SK-N-SH treated with all-trans-retinoic acid at 6 μM for 48 hours (cell line): ENCODE measurements around the gene CHI3L2.

Experiments used
- ATAC-seq: fragments of 200-7000 bp; cut with Tn5 transposase; 3 replicates; pipeline ENCODE4 v1.9.1; 2020; ENCODE audit warnings: mild to moderate bottlenecking, moderate library complexity
- ARNTL ChIP-seq: fragments of 450-650 bp; formaldehyde crosslinking; IDR thresholded peaks from 2 replicates; pipeline ENCODE4 v1.5.0; 2020; ENCODE audit warnings: low read depth, mild to moderate bottlenecking, moderate library complexity, borderline replicate concordance
- BACH2 ChIP-seq: fragments of 250-450 bp; sonication (Bioruptor Pico); IDR thresholded peaks from 2 replicates; pipeline ENCODE4 v1.9.0; 2021; ENCODE audit warnings: mild to moderate bottlenecking, borderline replicate concordance
- CSDC2 ChIP-seq: fragments of 250-450 bp; sonication (Bioruptor Pico); IDR thresholded peaks from 2 replicates; pipeline ENCODE4 v1.5.0; 2020; ENCODE audit warnings: mild to moderate bottlenecking, moderate library complexity
- CSRNP3 ChIP-seq: fragments of 250-450 bp; sonication (Bioruptor Pico); IDR thresholded peaks from 2 replicates; pipeline ENCODE4 v1.5.1; 2021; ENCODE audit warnings: mild to moderate bottlenecking, moderate library complexity
- GLIS3 ChIP-seq: fragments of 250-450 bp; sonication (Bioruptor Pico); IDR thresholded peaks from 2 replicates; pipeline ENCODE4 v1.5.0; 2020; ENCODE audit warnings: mild to moderate bottlenecking, moderate library complexity
- ISL1 ChIP-seq: fragments of 250-450 bp; sonication (Bioruptor Pico); IDR thresholded peaks from 2 replicates; pipeline ENCODE4 v2.1.2; 2022; ENCODE audit warnings: mild to moderate bottlenecking, moderate library complexity
- PATZ1 ChIP-seq: fragments of 250-450 bp; sonication (Bioruptor Pico); IDR thresholded peaks from 2 replicates; pipeline ENCODE4 v1.8.0; 2020; ENCODE audit warnings: mild to moderate bottlenecking, moderate library complexity, borderline replicate concordance
- POU6F1 ChIP-seq: fragments of 250-450 bp; sonication (Bioruptor Pico); IDR thresholded peaks from 2 replicates; pipeline ENCODE4 v1.8.0; 2021; ENCODE audit warnings: low read depth, mild to moderate bottlenecking, moderate library complexity, borderline replicate concordance
- PPARA ChIP-seq: fragments of 250-450 bp; sonication (Bioruptor Pico); IDR thresholded peaks from 2 replicates; pipeline ENCODE4 v1.5.0; 2020; ENCODE audit warnings: mild to moderate bottlenecking, borderline replicate concordance
- SNAI2 ChIP-seq: fragments of 250-450 bp; sonication (Bioruptor Pico); IDR thresholded peaks from 2 replicates; pipeline ENCODE4 v1.5.0; 2020; ENCODE audit warnings: mild to moderate bottlenecking, moderate library complexity
- TCF4 ChIP-seq: fragments of 250-450 bp; sonication (Bioruptor Pico); IDR thresholded peaks from 2 replicates; pipeline ENCODE4 v1.8.0; 2021; ENCODE audit warnings: mild to moderate bottlenecking, moderate library complexity, borderline replicate concordance
- TOX ChIP-seq: fragments of 250-450 bp; sonication (Bioruptor Pico); IDR thresholded peaks from 2 replicates; pipeline ENCODE4 v1.8.0; 2021; ENCODE audit warnings: mild to moderate bottlenecking, moderate library complexity, borderline replicate concordance
- TSHZ2 ChIP-seq: fragments of 250-450 bp; sonication (Bioruptor Pico); IDR thresholded peaks from 2 replicates; pipeline ENCODE4 v1.5.0; 2020; ENCODE audit warnings: mild to moderate bottlenecking, moderate library complexity
- ZC3H10 ChIP-seq: fragments of 250-450 bp; sonication (Bioruptor Pico); IDR thresholded peaks from 2 replicates; pipeline ENCODE4 v1.5.1; 2021; ENCODE audit warnings: mild to moderate bottlenecking, moderate library complexity
- ZFP3 ChIP-seq: fragments of 250-450 bp; sonication (Bioruptor Pico); IDR thresholded peaks from 2 replicates; pipeline ENCODE4 v1.5.0; 2020; ENCODE audit warnings: mild to moderate bottlenecking, moderate library complexity
- ZFP30 ChIP-seq: fragments of 450-650 bp; formaldehyde crosslinking; IDR thresholded peaks from 2 replicates; pipeline ENCODE4 v1.5.0; 2022; ENCODE audit warnings: mild to moderate bottlenecking, moderate library complexity
- ZNF565 ChIP-seq: fragments of 450-650 bp; formaldehyde crosslinking; conservative IDR thresholded peaks from 2 replicates; pipeline ENCODE4 v1.5.0; 2020; ENCODE audit warnings: low read depth, mild to moderate bottlenecking, moderate library complexity
- ZNF70 ChIP-seq: fragments of 450-650 bp; formaldehyde crosslinking; IDR thresholded peaks from 2 replicates; pipeline ENCODE4 v1.5.0; 2020; ENCODE audit warnings: mild to moderate bottlenecking, moderate library complexity

Gene CHI3L2

GRCh38 chr1:111219557-111220286, 7.8 kb upstream of the CHI3L2 start (continued):
- TF ChIP-seq TSHZ2 (CRISPR knock-in tag) (no peak), PPARA (CRISPR knock-in tag) (no peak), ZFP3 (no peak), ZC3H10 (CRISPR knock-in tag) (no peak)
- TF ChIP-seq, all 23 proteins: peak for 0

- ATAC-seq = no peak
- no peak for TF ChIP-seq PATZ1
- no peak for TF ChIP-seq GLIS3
- TF ChIP-seq PPARA (CRISPR knock-in tag) = no peak
- TF ChIP-seq ZFP3 = no peak
- TF ChIP-seq TOX = no peak
- TF ChIP-seq CSRNP3 = no peak
- no peak for TF ChIP-seq ISL1
- TF ChIP-seq ZNF70 = no peak
- TF ChIP-seq ZNF565 (CRISPR knock-in tag) = no peak
These were observed 7.1 kb upstream of the CHI3L2 start for GRCh38 chr1:111220302-111220890.

GRCh38 chr1:111221276-111221632, 6.3 kb upstream of the CHI3L2 start:
- no peak for ATAC-seq
- TF ChIP-seq ISL1 (no peak), CSDC2 (CRISPR knock-in tag) (no peak), POU6F1 (no peak), ZC3H10 (CRISPR knock-in tag) (no peak), SNAI2 (no peak), ZNF565 (CRISPR knock-in tag) (no peak), BACH2 (CRISPR knock-in tag) (no peak), CSRNP3 (no peak)

GRCh38 chr1:111221633-111222291, 5.8 kb upstream of the CHI3L2 start:
- no peak for ATAC-seq

More at GRCh38 chr1:111221633-111222291, 5.8 kb upstream of the CHI3L2 start:
- TF ChIP-seq TCF4 (CRISPR knock-in tag) (no peak), ZNF565 (CRISPR knock-in tag) (no peak), ZNF70 (no peak), ZFP30 (CRISPR knock-in tag) (no peak), ARNTL (CRISPR knock-in tag) (no peak), TOX (no peak), CSRNP3 (no peak), ISL1 (no peak)
